ENCODE results near the gene AFF3.

DNA sequence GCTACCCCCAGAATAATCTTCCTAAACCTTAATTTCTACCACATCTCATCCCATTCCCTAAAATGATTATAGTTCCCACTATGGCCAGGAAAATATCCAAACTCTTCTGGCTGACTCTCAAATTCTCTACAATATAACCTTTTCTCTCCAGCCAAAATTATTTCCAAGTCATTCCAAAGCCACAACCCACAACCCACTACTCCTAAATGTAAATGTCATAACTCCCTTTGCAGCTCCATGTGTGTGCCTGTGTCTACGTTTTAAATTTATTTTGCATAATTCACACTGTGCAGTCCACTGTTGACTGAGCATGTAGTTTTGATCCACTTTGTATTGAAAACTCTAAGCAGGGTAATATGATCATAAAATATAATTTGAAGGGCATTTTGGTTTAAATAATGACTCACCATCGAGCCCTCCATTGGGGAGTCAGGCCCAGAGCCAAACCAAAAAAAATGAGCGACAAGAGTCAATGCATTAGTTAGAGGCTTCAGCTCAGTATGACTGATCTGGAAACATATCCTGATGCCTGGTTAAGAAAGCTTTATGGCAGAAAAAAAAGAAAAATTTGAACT lies 171.0 kb downstream of the AFF3 start:
- no peak for TF ChIP-seq CTCF (conservative IDR thresholded peaks at IDR 0.05; ENCODE audit: low read depth, low read length)
- TF ChIP-seq POLR2A (IDR thresholded peaks at IDR 0.05; ENCODE audit: low read depth, low read length), result no peak
- TF ChIP-seq NFE2L2 (IDR thresholded peaks at IDR 0.05; ENCODE audit: low read depth, low read length), result no peak
- no peak for TF ChIP-seq RAD21 (IDR thresholded peaks at IDR 0.05; ENCODE audit: low read length)
- TF ChIP-seq BHLHE40 (IDR thresholded peaks at IDR 0.05; ENCODE audit: low read depth, low read length), result no peak
- TF ChIP-seq FOS (IDR thresholded peaks at IDR 0.05; ENCODE audit: low read depth, low read length), result no peak
- TF ChIP-seq RCOR1 (IDR thresholded peaks at IDR 0.05; ENCODE audit: insufficient replicate concordance, low read length), result no peak
- TF ChIP-seq, protein P1, sequence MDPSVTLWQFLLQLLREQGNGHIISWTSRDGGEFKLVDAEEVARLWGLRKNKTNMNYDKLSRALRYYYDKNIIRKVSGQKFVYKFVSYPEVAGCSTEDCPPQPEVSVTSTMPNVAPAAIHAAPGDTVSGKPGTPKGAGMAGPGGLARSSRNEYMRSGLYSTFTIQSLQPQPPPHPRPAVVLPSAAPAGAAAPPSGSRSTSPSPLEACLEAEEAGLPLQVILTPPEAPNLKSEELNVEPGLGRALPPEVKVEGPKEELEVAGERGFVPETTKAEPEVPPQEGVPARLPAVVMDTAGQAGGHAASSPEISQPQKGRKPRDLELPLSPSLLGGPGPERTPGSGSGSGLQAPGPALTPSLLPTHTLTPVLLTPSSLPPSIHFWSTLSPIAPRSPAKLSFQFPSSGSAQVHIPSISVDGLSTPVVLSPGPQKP (IDR thresholded peaks at IDR 0.05; ENCODE audit: borderline replicate concordance, low read depth, low read length), result no peak
- TF ChIP-seq MAFK (IDR thresholded peaks at IDR 0.05; ENCODE audit: low read depth, low read length), result no peak
- no peak for TF ChIP-seq CHD1 (IDR thresholded peaks at IDR 0.05; ENCODE audit: low read depth, low read length)
- TF ChIP-seq CEBPB (IDR thresholded peaks at IDR 0.05; ENCODE audit: low read depth, low read length), result no peak
- TF ChIP-seq MXI1 (IDR thresholded peaks at IDR 0.05; ENCODE audit: borderline replicate concordance, low read depth, low read length), result no peak

All from IMR-90 (cell line).